H1 (cell line): Measurements from ENCODE around the gene RNASEH2A. TPM values are rescaled to one million over a fixed set of nuclear protein-coding genes. Genes with fewer than 3 reads are reported as not detected.

Experiments used
- BCL11A ChIP-seq, 2 experiments: IDR thresholded peaks; one replicate each; pipeline ENCODE4 v1.6.1; 2011; ENCODE audit warnings: low read depth in 2 of 2, low read length in 2 of 2, mild to moderate bottlenecking in 2 of 2
- BRCA1 ChIP-seq: IDR thresholded peaks from 2 replicates; pipeline ENCODE4 v1.6.1; 2012; ENCODE audit warnings: low read depth, low read length, improper control_type of control experiment
- HDAC2 ChIP-seq, 2 experiments: fragments of 300-600 bp in 1 of 2; sonication (generic) in 1 of 2; IDR thresholded peaks; 2 replicates each; pipeline ENCODE4 v1.6.1; 2011 to 2012; ENCODE audit warnings: low read depth in 2 of 2, low read length in 2 of 2, mild to moderate bottlenecking in 2 of 2, moderate library complexity in 2 of 2, borderline replicate concordance in 1 of 2, inconsistent platforms in 1 of 2
- POLR2A ChIP-seq, 2 experiments: IDR thresholded peaks; 1 replicate in 1 of 2; 2 replicates in 1 of 2; pipeline ENCODE4 v1.6.1; 2011; ENCODE audit warnings: low read depth in 2 of 2, low read length in 2 of 2, mild to moderate bottlenecking in 2 of 2; ENCODE audit errors: control extremely low read depth in 1 of 2
- POLR2AphosphoS5 ChIP-seq: IDR thresholded peaks from 2 replicates; pipeline ENCODE4 v1.6.1; 2011; ENCODE audit warnings: low read depth, low read length
- SUZ12 ChIP-seq: fragments of 200-600 bp; sonication (generic); IDR thresholded peaks from 2 replicates; pipeline ENCODE4 v1.6.1; 2012; ENCODE audit warnings: mild to moderate bottlenecking, inconsistent platforms, low read length, moderate library complexity, mixed read lengths
- ZNF274 ChIP-seq: IDR thresholded peaks from 2 replicates; pipeline ENCODE4 v1.7.0; 2012; ENCODE audit warnings: low read length, borderline replicate concordance; ENCODE audit errors: extremely low read depth
- polyA plus RNA-seq, 7 experiments: library from polyadenylated mRNA; depleted of rRNA in 3 of 7; stranded (reverse) in 5 of 7; unstranded in 2 of 7; fragments of >200 nt in 5 of 7; fragments of 200-250 nt in 2 of 7; gene quantifications; 1 replicate in 5 of 7; 2 replicates in 1 of 7; 4 replicates in 1 of 7; pipeline versions ENCODE4 v1.2.1 to v1.2.3, GENCODE V29; 2011 to 2013; ENCODE audit warnings: missing spikeins in 2 of 7, mixed read lengths in 2 of 7
- total RNA-seq: library from RNA; stranded (reverse); fragmentation: NEBNext Ultra II Directional; extraction: Animal tissue kit (Norgen Biotek cat#: 25700); gene quantifications from 2 replicates; pipeline ENCODE4 v1.2.1, GENCODE V29; 2021
- TF ChIP-seq, protein P1 (sequence below): IDR thresholded peaks from 2 replicates; pipeline ENCODE4 v1.6.1; 2012; ENCODE audit warnings: inconsistent platforms

RNASEH2A gene
- total and polyA plus RNA-seq, 2 of the 8 experiments (the other 6 are each of a cell fraction or from before 2014, with no cell fraction given) = 67.5 to 120 TPM

GRCh38 chr19:12838182-12838885 is 31.9 kb downstream of the RNASEH2A start, which contains the start of gene MAST1 (continued):
- TF ChIP-seq POLR2A (IDR thresholded peaks at IDR 0.05; ENCODE audit: control extremely low read depth in 1 of 2, low read depth in 2 of 2, low read length in 2 of 2) = no peak
- TF ChIP-seq SUZ12 = no peak
- TF ChIP-seq BCL11A (IDR thresholded peaks at IDR 0.05; ENCODE audit: low read depth in 2 of 2, low read length in 2 of 2) = no peak
- TF ChIP-seq ZNF274 = no peak
- no peak for TF ChIP-seq BRCA1
- no peak for TF ChIP-seq HDAC2 (IDR thresholded peaks at IDR 0.05; ENCODE audit: borderline replicate concordance in 1 of 2, low read depth in 2 of 2, low read length in 2 of 2)
- TF ChIP-seq, protein P1, sequence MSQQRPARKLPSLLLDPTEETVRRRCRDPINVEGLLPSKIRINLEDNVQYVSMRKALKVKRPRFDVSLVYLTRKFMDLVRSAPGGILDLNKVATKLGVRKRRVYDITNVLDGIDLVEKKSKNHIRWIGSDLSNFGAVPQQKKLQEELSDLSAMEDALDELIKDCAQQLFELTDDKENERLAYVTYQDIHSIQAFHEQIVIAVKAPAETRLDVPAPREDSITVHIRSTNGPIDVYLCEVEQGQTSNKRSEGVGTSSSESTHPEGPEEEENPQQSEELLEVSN = no peak
- no peak for TF ChIP-seq POLR2AphosphoS5
